A673 (cell line): Measurements from ENCODE around the gene WNT7A.

Experiments
- EZH2 ChIP-seq: fragments of 200-600 bp; sonication (generic); IDR thresholded peaks from 2 replicates; pipeline ENCODE4 v1.6.1; 2017; ENCODE audit warnings: borderline replicate concordance, low read depth, mild to moderate bottlenecking, mixed read lengths, antibody characterized with exemption, low read length; ENCODE audit not compliant: poor library complexity, severe bottlenecking
- TF ChIP-seq, protein P1 (sequence below): fragments of 300-800, 200-600 bp; sonication (generic); conservative IDR thresholded peaks from 2 replicates; pipeline ENCODE4 v1.5.1; 2017; ENCODE audit warnings: low read depth, mild to moderate bottlenecking, antibody characterized with exemption, low read length, moderate library complexity, mixed read lengths

DNA sequence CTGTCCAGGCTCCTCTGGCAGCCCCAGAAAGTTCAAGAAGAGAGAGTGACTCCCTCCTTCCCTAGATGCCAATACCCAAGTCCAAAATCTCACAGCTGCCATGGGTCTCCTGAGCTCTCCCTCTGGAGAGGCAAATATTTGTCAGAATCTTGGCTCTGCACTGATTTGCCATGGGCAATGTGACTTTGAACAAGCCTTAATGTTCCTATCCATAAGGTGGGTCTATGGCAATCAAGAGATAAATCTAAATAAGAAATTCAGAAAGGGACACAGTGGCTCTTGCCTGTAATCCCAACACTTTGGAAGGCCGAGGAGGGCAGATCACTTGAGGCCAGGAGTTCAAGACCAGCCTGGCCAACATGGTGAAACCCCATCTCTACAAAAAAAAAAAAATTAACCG, 12.4 kb upstream of the WNT7A start:
- TF ChIP-seq, protein P1, sequence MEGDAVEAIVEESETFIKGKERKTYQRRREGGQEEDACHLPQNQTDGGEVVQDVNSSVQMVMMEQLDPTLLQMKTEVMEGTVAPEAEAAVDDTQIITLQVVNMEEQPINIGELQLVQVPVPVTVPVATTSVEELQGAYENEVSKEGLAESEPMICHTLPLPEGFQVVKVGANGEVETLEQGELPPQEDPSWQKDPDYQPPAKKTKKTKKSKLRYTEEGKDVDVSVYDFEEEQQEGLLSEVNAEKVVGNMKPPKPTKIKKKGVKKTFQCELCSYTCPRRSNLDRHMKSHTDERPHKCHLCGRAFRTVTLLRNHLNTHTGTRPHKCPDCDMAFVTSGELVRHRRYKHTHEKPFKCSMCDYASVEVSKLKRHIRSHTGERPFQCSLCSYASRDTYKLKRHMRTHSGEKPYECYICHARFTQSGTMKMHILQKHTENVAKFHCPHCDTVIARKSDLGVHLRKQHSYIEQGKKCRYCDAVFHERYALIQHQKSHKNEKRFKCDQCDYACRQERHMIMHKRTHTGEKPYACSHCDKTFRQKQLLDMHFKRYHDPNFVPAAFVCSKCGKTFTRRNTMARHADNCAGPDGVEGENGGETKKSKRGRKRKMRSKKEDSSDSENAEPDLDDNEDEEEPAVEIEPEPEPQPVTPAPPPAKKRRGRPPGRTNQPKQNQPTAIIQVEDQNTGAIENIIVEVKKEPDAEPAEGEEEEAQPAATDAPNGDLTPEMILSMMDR: no peak
- TF ChIP-seq EZH2: no peak
